ENCODE results near the gene TNFAIP8L1.

TNFAIP8L1 gene

DNA sequence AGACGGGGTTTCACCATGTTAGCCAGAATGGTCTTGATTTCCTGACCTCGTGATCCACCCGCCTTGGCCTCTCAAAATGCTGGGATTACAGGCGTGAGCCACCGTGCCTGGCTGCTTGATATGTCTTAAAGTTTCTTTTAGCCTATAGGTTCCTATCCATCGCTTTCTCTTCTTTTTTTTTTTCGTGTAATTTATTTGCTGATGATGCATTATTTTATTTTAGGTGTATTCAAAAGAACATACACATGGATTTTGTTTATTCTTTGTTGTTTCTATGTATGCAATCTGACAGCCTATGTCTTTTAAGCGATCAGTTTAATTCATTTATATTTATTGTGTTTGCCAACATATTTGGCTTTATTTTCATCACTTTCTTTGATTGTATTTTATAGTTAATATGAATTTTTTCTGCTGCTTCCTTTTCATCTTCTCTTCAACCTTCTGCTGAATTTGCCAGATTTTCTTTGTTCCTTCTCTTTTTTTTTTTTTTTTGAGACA, 26.0 kb upstream of the TNFAIP8L1 start:
- DNase-seq: no peak

DNA sequence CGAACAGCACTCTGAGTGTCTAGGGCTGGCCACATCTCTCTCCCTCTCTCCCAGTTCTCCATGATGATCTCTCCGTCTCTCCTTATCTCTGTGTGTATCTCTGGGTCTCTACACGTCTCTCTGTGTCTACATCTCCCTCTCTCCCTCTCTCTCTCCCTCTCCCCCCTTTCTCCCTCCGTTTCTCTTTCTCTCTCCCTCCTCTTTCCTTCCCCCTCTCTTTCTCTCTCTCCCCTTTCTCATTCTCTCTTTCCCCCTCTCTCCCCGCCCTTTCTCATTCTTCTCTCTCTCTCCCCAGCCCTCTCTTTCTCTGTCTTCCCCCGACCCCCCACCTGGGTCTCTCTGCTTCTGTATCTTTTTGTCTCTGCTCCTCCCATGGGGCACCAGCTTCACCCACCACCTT, 21.3 kb upstream of the TNFAIP8L1 start:
- DNase-seq: no peak

DNA sequence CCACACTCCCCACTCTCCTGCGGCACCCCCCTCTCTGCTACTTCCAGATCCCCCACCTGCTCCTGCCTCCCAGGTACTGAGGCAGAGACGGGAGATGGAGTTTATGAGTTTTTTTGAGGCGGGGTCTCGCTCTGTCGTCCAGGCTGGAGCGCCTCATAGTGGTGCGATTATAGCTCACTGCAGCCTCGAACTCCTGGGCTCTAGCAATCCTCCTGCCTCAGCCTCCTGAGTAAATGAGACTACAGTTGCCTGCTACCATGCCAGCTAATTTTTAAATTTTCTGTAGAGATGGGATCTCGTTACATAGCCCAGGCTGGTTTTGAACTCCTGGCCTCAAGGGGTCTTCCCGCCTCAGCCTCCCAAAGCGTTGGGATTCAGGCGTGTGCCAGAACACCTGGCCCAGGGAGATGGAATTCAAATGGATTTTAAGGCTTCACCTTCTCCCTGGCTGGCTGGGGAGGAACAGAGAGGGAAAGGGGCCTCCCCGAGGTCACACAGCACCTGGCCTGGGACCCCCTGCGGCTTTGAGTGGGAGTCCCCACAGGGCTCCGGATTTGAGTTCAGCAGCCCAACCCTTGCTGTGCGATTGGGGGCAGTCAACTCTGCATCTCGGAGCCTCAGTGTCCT, 19.5 kb upstream of the TNFAIP8L1 start:
- no peak for DNase-seq

DNA sequence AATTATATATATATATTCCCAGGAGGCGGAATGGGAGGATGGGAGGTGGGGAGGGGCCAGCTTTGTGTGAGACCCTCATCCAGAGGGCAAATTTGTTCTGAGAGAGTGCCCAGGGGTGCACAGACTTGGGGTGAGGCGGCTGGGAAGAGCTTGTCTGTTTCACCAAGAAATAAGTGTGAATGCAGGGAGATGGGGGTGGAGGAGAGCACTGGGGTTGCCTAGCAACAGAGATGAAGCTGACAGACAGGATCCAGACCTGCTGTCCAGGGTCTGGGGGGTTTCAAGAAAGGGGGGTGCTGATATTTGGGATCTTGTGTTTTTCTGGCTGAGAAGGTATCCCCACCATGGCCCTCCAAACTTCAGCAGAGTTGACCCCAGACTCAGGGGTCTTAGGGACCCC, 18.6 kb upstream of the TNFAIP8L1 start:
- DNase-seq: no peak

DNA sequence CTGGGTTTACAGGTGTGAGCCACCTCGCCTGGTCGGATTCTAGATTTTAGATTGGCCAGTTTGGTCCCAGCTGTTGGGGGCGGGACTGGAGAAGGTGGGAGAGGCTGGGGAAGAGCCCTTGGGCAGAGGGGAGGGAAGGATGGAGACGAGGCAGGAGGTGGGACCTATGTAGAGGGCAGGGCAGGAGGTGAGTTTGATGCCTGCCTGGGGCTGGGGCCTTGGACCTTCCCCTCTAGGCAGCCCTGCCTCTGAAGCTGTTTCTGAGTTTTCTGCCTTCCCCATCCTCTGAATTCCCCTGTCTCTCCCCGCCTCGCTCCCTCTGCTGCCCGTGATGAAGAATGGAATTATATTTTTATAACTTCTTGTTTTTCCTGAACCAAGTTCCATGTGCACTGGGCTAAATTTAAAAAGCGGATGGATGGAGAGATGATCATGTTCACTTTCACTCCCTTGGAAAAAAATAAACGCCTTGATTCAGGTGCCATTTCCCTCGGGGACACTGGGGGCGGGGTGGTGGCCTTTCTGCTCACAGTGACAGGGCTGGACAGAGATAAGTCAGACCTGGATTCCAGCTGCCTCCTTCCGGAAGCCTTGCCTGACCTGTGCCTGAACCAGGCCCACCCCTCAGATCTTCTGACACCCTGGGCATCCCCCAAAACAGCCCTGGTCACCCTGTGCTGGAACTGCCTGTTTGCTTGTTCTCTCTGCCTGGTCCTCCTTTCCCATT, 16.5 kb upstream of the TNFAIP8L1 start:
- no peak for DNase-seq

DNA sequence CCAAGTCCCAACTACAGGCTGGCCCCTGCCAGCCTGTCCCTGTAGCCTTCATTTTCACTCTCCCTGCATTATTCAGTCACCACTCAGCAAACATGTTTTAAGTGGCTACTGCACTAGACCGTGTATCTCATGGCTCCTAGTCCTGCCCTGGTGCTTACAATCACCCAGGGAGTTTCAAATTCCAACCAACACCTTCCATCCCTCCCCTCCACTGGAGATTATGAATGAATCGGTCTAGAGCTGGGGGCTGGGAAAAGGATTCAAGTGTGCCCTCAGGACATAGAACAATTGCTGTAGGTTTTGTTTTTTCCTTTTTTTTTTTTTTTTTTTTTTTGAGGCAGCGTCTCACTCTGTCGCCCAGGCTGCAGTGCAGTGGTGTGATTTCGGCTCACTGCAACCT, 15.0 kb upstream of the TNFAIP8L1 start:
- DNase-seq: no peak

DNA sequence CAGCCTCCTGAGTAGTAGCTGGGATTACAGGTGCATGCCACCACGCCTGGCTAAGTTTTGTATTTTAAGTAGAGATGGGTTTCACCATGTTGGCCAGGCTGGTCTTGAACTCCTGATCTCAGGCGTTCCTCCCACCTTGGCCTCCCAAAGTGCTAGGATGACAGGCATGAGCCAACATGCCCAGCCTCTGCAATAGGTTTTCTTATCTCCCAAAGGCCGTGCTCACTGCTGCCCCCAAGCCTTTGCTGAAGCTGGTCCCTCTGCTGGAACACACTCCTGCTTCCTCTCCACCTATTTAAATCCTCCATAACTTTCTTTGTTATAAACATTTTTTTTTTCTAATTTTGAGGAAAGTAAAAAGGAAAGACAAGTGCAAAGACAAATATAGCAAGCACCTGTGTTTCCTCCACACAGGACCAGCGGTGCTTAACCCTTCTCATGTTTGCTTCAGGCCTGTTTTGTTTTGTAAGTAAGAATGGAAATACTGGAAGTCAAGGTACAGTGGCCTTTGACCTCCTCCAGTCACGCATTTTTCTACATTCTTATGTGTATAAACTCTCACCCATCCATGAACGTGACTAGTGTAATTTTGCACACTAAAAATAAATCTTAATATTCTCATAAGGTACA, 14.5 kb upstream of the TNFAIP8L1 start:
- peak; percentile 67 for DNase-seq

DNA sequence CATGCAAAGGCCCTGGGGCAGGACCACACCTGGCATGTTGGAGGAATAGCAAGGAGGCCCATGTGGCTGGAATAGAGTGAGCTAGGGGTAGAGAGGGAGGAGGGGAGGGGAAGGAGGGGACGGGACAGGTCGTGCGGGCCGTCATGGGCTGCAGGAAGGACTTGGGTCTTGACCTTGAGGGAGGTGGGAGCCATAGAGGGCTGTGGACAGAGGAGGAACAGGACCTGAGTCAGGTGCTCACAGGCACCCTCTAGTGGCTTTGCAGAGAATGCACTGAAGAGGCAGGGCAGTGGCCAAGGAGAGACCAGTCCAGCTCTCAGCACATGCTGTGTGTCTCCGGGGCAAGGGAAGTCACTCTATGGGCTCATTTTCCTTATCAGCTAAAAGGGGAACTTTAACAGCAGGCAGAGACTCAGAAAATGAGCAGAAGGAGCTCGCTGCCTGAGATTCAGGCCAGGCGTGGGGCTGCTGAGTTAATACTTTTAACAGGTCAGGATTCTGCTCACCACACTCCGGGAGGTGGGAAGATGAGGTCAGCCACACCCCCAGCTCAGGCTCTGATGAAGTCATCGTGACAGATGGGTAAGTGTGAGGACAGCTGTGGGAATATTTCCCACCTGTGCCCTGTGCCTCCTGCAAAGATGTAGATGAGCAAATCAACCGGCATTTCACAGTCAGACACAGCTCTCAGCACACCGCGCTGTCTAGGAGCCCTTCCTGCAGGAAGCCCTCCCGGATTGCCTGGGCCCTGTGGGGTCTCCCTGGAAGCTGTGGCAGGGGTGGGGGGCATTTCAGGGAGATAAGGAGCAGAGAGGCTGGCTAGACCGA, 6.0 kb upstream of the TNFAIP8L1 start:
- DNase-seq: peak; percentile 94

DNA sequence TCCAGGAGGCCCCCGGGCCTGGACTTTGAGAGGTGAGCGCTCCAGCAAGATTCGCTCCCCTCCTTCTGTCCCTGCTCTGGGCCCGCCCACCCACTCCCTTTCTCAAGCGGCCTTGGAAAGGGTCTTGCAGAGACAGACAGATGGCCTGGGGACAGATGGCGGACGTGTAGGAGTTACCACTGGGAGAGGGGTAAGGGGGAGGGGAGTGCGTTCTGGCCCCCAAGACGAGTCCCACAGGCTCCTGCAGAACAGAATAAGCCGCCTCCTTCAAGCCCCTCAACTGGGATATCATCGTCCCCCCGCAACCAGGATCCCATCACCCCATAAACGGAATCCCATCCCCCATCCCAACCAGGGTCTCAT, 3.6 kb upstream of the TNFAIP8L1 start:
- DNase-seq: no peak

DNA sequence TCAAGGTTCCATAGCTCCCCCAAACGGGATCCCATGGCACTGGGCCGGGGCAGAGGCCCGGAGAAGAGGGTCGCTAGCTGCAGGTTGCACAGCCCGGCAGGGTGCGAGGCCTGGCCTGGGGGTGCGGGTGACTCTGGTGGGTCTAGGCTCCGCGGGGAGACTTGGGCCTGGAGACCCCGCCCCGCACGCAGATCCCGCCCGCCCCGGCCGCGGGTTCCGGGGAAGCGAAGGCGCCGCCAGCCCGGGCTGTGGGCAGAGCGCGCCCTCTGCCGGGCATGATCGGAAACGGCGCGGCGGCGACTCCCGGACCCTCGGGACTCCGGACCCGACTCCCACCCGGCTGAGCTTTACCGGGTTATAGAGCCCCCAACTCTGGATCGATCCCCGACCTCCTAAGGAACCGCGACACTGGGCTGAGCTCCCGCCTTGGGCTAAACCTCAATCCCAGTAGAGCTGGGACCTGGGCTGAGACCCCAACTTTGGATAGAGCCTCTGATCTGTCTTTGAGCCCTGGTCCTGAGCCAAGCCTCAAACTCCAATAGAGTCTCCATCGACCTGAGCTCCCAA, 3.1 kb upstream of the TNFAIP8L1 start:
- peak; percentile 37 for DNase-seq

DNA sequence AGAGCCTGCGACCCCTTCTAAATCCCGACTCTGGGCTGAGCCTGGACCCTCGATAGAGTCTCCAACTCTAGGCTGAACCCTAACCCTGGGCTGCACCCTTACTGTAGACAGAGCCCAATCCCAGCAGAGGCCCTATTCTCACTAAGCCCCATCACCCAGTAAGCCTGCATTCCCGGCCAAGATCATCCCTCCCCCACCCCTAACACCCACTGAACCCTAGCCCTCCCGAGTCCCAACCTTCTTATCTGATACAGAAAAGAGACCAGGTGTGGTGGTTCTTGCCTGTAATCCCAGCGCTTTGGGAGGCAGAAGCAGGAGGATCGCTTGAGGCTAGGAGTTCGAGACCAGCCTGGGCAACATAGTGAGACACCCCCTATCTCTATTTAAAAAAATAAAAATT, 2.6 kb upstream of the TNFAIP8L1 start:
- no peak for DNase-seq

DNA sequence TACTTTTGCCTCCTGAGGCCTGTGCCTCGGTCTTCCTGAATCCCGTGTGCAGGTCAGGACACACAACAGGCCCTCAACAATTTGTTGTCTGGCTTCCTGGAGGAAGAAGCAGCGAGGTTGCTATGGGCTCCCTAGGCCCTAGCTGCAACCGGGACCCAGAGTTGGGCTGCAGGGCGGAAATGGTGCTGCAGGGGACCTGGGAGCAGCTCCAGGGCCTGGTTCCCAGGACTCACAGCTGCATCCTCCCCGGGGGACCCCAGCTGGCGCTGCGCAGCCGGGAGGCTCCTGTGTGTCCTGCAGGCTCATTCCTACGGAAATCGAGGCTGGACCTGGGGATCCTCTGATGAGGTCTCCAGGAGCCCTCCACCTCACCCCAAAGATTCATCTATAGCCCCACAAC, 999 bp upstream of the TNFAIP8L1 start:
- DNase-seq: no peak

DNA sequence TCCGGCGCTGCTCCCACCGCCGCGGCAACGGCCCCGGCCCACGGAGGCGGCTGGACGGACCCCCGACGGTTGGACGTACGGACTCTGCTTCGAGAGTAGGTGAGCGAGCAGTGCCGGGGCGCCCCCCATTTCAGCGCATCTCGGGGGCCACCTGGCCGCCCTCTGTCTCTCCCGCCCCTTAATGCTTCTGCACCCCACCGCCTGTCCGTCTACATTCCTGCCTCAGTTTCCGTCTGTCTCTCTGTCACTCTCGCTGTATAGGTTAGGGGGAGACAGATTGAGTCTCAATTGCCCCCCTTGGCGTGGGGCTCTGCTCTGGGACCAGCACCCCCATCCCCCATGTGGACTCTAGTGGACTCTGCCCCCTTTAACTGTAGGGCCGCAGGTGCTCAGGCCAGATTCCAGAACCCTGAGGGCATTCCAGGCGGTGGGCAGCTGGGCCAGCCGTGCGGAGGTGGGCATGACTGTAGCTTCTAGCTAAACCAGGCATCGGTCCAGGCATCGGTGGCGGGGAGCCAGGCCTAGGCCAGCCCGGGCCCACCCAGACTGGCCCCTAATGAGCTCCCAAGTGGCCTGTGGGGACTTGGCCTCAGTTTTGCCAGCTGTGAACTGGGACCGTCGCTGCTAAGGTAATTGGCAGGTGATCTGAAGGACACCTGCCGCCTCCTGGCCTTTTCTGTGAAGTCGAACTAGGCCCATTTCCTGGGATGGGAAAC, 373 bp downstream of the TNFAIP8L1 start:
- DNase-seq: no peak

DNA sequence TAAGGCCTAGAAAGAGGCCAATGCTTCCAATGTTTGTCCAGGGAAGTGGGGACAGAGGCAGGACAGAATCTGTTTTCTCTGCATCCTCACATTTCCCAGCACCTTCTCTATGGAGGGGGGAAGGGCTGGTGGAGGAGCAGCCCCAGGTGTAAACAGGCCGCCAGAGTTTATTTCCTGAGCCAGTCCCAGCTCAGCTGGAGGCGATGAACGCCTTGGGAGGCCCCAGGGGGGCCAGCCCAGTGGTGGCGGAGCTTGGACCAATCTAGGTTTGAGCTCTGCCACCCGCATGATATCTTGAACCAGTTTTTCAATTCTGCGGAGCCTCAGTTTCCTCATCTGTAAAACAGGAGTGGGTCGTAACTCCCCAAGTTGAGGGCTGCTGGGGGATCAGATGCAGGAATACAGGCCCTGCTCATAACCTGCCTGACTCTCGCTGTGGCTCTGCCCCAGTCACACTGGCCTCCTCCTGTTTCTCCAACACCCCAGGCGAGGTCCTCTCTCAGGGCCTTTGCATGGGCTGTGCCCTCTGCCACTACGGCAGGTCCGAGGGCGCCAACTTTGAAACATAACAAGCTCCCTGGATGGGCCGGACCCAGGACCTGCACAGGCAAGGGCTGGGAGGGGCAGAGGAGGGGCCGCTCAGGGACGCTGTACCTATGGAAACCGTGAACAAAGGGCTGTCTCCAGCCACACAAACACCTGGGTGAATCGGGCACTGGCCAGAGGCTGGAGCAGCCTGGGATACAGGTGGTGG, 1.1 kb downstream of the TNFAIP8L1 start:
- DNase-seq: no peak

DNA sequence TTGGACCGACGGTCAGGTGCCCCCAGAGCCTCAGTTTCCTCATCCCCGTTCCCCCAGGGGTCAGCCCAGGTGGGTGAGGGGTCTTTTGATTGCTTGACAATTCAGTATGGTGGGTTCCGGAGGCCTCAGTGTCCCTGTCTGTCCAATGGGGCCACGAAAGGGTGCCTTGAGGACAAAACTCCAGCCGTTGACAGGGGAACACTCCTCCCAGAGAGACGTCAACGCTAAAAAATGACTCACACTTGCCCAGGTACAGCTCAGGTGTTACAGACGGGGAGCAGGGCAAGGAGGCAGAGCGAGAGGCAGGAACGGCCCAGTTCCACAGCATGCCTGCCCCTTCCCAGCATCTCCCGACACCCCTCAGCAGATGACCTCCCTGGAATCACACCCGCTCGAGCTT, 1.8 kb downstream of the TNFAIP8L1 start:
- DNase-seq: no peak

DNA sequence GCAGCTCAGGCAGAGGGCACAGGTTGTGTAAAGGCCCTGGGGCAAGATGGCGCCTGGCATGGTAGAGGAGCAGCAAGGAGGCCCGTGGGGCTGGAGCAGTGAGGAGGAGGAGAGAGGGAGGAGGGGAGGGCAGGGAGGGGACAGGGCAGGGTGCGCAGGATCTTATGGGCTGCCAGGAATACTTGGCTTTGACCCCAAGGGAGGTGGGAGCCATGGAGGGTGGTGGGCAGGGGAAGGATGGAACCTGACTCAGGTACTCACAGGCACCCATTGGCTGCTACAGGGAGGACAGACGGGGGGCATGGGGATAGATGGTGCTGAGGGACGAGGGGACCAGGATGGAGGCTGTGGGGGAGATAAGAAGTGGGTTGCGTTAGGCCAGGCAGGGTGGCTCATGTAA, 3.3 kb downstream of the TNFAIP8L1 start:
- DNase-seq: no peak

DNA sequence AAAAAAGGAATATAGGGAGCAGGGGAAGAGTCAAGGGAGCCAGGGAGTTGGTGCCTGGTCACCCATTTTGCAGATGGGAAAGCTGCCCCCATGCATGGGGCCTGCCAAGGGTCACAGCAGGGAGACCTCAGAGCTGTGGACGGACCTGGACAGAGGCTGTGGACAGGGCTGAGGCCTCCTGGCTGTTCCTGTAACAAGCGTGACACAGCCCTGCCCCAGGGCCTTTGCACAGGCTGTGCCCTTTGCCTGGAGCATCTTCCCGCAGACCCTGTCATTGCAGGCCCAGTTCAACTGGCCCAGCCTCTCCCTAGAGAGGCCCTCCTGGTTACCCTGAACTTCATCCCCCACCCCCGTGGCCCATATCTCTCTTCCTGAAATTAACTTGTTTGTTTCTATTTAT, 6.4 kb downstream of the TNFAIP8L1 start:
- DNase-seq: no peak

DNA sequence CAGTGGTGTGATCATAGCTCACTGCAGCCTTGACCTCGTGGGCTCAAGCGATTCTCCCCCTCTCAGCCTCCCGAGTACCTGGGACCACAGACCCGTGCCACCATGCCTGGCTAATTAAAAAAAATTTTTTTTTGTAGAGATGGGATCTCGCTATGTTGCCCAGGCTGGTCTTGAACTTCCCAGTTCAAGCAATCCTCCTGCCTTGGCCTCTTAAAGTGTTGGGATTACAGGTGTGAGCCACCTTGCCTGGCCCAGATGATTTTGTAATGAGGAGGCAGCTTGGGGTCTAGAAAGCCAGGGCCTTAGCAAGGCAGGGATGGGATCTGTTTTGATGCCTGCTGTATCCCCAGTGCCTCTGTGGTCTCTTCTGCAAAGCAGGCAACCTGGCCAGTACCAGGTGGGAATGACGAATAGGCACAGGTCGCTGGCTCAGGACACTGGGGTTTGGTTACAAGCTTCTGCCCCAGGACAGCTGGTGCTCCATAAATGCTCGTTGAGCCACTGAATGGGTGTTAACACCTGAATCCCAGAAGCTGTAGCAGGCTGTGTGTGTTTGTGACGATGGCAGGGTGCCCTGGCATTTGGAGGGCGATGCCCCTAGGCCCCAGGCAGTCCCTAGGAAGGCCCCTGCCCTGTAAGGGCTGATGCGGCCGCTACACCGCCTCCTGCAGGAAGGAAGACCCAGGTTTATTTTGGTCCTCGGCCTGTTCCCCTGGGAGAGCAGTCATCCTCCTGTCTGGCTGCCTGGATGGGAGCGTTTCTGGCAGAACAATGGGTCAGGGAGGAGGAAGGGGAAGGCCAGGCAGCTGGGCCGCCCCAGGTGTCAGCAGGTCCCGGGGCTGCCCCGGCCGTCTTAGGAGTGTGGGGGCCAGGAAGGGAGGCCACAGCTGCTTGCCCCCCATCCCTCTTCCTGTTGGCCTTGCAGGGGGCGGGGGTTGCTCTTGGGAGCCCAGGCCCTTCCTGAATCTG, 8.6 kb downstream of the TNFAIP8L1 start:
- DNase-seq: no peak

DNA sequence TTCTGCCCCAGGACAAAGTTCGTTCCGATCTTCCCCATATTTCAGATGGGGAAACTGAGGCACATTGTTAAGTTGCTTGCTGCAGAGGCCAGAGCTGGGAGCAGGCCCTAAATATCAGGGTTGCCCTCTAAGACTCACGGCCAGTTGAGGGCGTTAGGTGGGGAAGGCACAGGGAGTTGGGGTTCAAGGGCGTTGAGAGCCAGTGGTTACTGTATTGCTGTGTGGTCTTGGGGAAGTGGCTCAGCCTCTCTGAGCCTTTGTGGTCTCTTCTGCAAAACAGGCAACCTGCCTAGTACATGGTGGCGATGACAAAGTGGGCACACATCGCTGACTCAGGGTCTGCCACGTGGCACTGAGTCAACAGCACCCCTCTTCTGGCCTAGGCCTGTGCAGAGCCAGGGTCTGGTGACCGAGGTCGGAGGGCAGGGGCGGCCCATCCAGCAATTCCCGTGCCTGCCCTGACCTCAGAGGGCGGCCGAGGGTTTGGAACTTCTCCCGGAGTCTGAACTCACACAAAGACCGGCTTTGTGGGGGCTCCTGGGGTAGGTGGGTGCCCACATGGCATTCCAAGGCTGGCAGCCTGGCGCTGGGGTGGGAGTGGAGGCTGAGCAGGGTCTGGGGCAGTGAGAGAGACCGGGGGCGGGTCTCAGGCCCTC, 10.2 kb downstream of the TNFAIP8L1 start:
- no peak for DNase-seq

DNA sequence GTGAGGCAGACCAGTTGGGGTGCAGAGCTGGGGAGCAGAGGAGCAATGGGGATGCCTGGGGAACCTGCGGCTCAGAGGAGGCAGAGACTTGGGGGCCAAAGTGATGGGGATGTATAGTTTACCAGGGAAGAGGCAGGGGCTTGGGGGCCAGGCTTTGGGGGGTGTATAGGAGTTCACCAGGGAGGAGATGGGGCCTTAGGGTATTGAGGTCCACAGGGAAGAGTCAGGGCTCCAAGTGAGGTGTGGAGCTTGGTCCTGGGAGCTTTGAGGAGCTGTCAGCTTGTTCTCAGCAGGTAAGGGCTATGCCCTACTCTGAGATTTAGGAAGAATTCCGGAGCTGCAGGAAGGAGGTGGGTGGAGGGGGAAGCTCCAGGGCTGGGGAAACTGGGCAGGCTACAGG, 10.8 kb downstream of the TNFAIP8L1 start:
- DNase-seq: no peak
